Caco-2 (cell line): ENCODE results near the gene HTR4. TPM values are rescaled to one million over a fixed set of nuclear protein-coding genes. Genes with fewer than 3 reads are reported as not detected.

Experiments used
- BruUV-seq: library from RNA; stranded (reverse); fragments of 400-500 nt; replicated peaks from 2 replicates; lab custom pipeline; 2021; lab: Mats Ljungman, UMichigan
- CTCF ChIA-PET: fragments of 300-600 bp; sonication (Branson Sonifier 250); formaldehyde crosslinking; loops from one replicate; lab custom pipeline; 2022; ENCODE audit warnings: antibody characterized with exemption; lab: Charles Lee
- POLR2A ChIA-PET: fragments of 300-600 bp; sonication (Branson Sonifier 250); formaldehyde crosslinking; loops from one replicate; lab custom pipeline; 2022; ENCODE audit warnings: antibody characterized with exemption; lab: Charles Lee
- DNase-seq, 2 experiments: peaks; one replicate each; pipeline versions ENCODE4 v3.0.0 to v3.0.0-alpha.2; 2020 to 2022
- H3K27me3 ChIP-seq: replicated peaks from 2 replicates; pipeline ENCODE4 v1.6.0; 2011; ENCODE audit warnings: low read length; ENCODE audit not compliant: control insufficient read depth, insufficient read depth
- H3K36me3 ChIP-seq: 2 replicates; pipeline ENCODE4 v1.5.1; 2011; ENCODE audit warnings: low read length; ENCODE audit not compliant: control insufficient read depth, insufficient read depth
- H3K4me1 ChIP-seq: fragments of 250-450 bp; sonication (Bioruptor Pico); 2 replicates; pipeline ENCODE4 v1.5.1; 2020; ENCODE audit warnings: mild to moderate bottlenecking
- H3K4me3 ChIP-seq: 2 replicates; pipeline ENCODE4 v1.5.1; 2011; ENCODE audit warnings: low read depth, mild to moderate bottlenecking, control low read depth, low read length
- H3K9me3 ChIP-seq: fragments of 250-450 bp; sonication (Bioruptor Pico); 2 replicates; pipeline ENCODE4 v1.5.1; 2020; ENCODE audit warnings: mild to moderate bottlenecking, moderate library complexity
- H3K27ac Mint-ChIP-seq: one replicate; pipeline ENCODE4 v1.8.0; 2022; ENCODE audit warnings: mixed read lengths; ENCODE audit not compliant: unreplicated experiment
- H3K27me3 Mint-ChIP-seq: one replicate; pipeline ENCODE4 v1.8.0; 2022; ENCODE audit warnings: mixed read lengths; ENCODE audit not compliant: insufficient read depth, unreplicated experiment
- H3K36me3 Mint-ChIP-seq: one replicate; pipeline ENCODE4 v1.8.0; 2022; ENCODE audit warnings: mild to moderate bottlenecking, mixed read lengths; ENCODE audit not compliant: insufficient read depth, unreplicated experiment
- H3K4me1 Mint-ChIP-seq: one replicate; pipeline ENCODE4 v1.8.0; 2022; ENCODE audit warnings: low read depth, mixed read lengths; ENCODE audit not compliant: unreplicated experiment
- H3K4me3 Mint-ChIP-seq: one replicate; pipeline ENCODE4 v1.8.0; 2022; ENCODE audit warnings: mild to moderate bottlenecking, moderate library complexity, mixed read lengths; ENCODE audit not compliant: unreplicated experiment
- H3K9me3 Mint-ChIP-seq: one replicate; pipeline ENCODE4 v1.8.0; 2022; ENCODE audit warnings: mixed read lengths; ENCODE audit not compliant: unreplicated experiment
- intact Hi-C: fragments of 100-400 bp; cut with micrococcal nuclease; formaldehyde crosslinking; loops from one replicate; pipeline ENCODE4 v1.10.0; 2022; ENCODE audit not compliant: unreplicated experiment
- total RNA-seq: library from RNA; stranded (reverse); gene quantifications from 2 replicates; pipeline ENCODE4 v1.2.3, GENCODE V29; 2022
- TF ChIP-seq, protein P1 (sequence below), 2 experiments: fragments of 200-600 bp in 1 of 2; IDR thresholded peaks; 1 replicate in 1 of 2; 2 replicates in 1 of 2; pipeline versions ENCODE4 v1.5.1 to v1.8.0; 2011 to 2022; ENCODE audit warnings: antibody characterized with exemption in 1 of 2, control low read depth in 1 of 2, inconsistent platforms in 1 of 2, low read depth in 1 of 2, low read length in 1 of 2, mild to moderate bottlenecking in 1 of 2, moderate library complexity in 1 of 2; ENCODE audit not compliant: insufficient read depth in 1 of 2, severe bottlenecking in 1 of 2, unreplicated experiment in 1 of 2

Gene HTR4
- total RNA-seq, 1 experiment from 2014 or later: not detected

DNA sequence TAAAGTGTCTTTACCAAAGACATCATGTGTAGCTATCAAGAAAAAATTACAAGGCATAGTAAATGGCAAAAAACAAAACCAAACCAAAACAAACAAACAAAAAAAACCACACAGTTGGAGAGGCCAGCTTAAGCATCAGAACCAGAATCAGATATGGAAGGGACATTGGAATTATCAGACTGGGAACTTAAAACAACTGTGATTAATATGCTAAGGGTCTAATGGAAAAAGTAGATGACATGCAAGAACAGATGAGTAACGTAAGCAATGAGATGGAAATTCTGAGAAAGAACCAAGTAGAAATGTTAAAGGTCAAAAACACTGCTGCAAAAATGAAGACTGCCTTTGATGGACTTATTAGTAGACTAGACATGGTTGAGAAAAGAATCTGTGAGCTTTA, 194.7 kb downstream of the HTR4 start:
- Mint-ChIP-seq H3K36me3 (no peaks in the 10 kb centered on the region), H3K4me1 (no peaks in the 10 kb centered on the region), H3K27ac (no peak overlapping the region), H3K27me3 (peaks cover 19% of the 10 kb centered on the region), H3K4me3 (no peak overlapping the region), H3K9me3 (no peaks in the 10 kb centered on the region)
- Histone ChIP-seq H3K36me3 (no peaks in the 10 kb centered on the region), H3K4me3 (no peak overlapping the region), H3K9me3 (0 out of 2 replicates have a peak, but pooled peaks cover 3% of the 10 kb centered on the region), H3K4me1 (no peaks in the 10 kb centered on the region), H3K27me3 (no peaks in the 10 kb centered on the region)
- ChIA-PET CTCF (interaction anchor here (0.6 kb wide), 1 partner anchor 272 kb away, joined by 4 read pairs; no protein-coding TSS in a partner anchor), POLR2A (no interaction called here)
- BruUV-seq: no TSS peak
- TF ChIP-seq, protein P1, sequence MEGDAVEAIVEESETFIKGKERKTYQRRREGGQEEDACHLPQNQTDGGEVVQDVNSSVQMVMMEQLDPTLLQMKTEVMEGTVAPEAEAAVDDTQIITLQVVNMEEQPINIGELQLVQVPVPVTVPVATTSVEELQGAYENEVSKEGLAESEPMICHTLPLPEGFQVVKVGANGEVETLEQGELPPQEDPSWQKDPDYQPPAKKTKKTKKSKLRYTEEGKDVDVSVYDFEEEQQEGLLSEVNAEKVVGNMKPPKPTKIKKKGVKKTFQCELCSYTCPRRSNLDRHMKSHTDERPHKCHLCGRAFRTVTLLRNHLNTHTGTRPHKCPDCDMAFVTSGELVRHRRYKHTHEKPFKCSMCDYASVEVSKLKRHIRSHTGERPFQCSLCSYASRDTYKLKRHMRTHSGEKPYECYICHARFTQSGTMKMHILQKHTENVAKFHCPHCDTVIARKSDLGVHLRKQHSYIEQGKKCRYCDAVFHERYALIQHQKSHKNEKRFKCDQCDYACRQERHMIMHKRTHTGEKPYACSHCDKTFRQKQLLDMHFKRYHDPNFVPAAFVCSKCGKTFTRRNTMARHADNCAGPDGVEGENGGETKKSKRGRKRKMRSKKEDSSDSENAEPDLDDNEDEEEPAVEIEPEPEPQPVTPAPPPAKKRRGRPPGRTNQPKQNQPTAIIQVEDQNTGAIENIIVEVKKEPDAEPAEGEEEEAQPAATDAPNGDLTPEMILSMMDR (IDR thresholded peaks at IDR 0.05; ENCODE audit: insufficient read depth in 1 of 2, low read depth in 1 of 2, low read length in 1 of 2, severe bottlenecking in 1 of 2, unreplicated experiment in 1 of 2): no peak
- DNase-seq: no peak
- intact Hi-C loops: no loop called here

DNA sequence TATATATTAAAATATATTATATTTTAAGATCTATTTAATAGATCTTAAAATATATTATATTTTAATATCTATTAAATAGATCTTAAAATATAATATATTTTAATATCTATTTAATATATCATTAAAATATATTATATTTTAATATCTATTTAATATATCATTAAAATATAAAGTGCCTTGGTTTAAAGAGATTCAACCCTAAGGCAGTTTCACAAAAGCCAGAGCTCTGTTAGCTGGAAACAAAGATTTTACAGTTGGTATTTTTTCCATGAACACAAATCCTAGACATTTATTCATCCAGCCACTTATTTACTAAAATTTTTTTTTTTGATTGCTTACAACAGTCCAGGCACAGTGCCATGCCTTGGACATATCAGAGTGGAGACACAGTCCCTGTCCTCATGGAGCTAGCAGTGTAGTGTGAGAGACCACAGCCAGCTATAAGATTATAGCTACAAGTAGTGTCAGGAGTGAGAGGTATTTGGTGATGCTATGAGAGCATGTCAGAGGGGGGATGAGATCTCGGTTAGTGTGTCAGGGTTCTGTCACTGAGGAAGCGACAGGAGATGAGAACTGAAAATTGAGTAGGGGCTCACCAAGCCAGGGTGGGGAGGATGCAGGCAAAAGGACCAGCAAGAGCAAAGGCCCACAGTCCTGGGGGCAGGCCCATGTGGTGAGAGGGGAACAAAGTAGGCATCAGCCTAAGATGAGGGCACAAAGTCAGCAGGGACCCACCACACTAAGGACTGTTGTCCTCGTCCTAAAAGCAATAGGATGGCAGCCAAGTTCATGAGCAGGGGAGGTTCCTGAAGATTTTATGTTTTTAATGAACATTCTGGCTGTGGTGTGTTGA, 196.1 kb downstream of the HTR4 start:
- ChIA-PET POLR2A (interaction anchor here (0.6 kb wide), 1 partner anchor 11 kb away, joined by 3 read pairs; no protein-coding TSS in a partner anchor), CTCF (no interaction called here)
- Mint-ChIP-seq H3K9me3 (no peaks in the 10 kb centered on the region), H3K27me3 (peaks cover 15% of the 10 kb centered on the region), H3K4me3 (no peak overlapping the region), H3K4me1 (no peaks in the 10 kb centered on the region), H3K27ac (no peak overlapping the region), H3K36me3 (no peaks in the 10 kb centered on the region)
- Histone ChIP-seq H3K9me3 (0 out of 2 replicates have a peak, but pooled peaks cover 3% of the 10 kb centered on the region), H3K27me3 (no peaks in the 10 kb centered on the region), H3K4me1 (no peaks in the 10 kb centered on the region), H3K36me3 (no peaks in the 10 kb centered on the region), H3K4me3 (no peak overlapping the region)
- no TSS peak for BruUV-seq
- no peak for DNase-seq
- TF ChIP-seq, protein P1 (IDR thresholded peaks at IDR 0.05; ENCODE audit: insufficient read depth in 1 of 2, low read depth in 1 of 2, low read length in 1 of 2, severe bottlenecking in 1 of 2, unreplicated experiment in 1 of 2): no peak
- intact Hi-C loops: no loop called here

DNA sequence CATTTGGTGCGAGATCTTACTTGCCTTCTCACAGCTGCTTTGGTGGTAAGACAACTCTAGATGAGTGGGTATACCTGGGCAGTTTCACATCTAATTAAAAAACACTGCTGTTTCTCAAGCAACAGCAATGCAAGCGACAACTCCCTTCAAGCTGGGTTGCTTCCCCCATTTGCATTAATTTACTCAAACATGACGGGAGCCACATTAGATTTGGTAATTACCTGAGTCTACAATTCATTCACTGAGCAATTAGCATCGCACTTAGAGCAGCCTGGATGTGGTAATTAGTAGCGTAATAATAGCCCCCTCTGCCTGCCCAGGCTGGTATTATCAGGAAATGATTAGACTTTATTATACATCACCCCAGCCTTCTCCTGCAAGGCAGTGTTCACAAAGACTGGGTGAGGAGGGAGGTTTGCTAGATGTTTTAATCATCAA, 197.1 kb downstream of the HTR4 start:
- Histone ChIP-seq H3K27me3 (no peaks in the 10 kb centered on the region), H3K9me3 (0 out of 2 replicates have a peak, but pooled peaks cover 3% of the 10 kb centered on the region), H3K4me3 (no peak overlapping the region), H3K36me3 (no peaks in the 10 kb centered on the region), H3K4me1 (no peaks in the 10 kb centered on the region)
- no peaks in the 10 kb centered on the region for H3K36me3 Mint-ChIP-seq
- DNase-seq: peak in 1 of 2 experiments; percentile 22
- no peaks in the 10 kb centered on the region for H3K9me3 Mint-ChIP-seq
- ChIA-PET CTCF (interaction anchor here (2.3 kb wide), 1 partner anchor 274 kb away, joined by 6 read pairs; no protein-coding TSS in a partner anchor), POLR2A (no interaction called here)
- TF ChIP-seq, protein P1 (IDR thresholded peaks at IDR 0.05; ENCODE audit: insufficient read depth in 1 of 2, low read depth in 1 of 2, low read length in 1 of 2, severe bottlenecking in 1 of 2, unreplicated experiment in 1 of 2): peak; percentile 39 to 46
- H3K27me3 Mint-ChIP-seq: peaks cover 15% of the 10 kb centered on the region
- H3K4me1 Mint-ChIP-seq: no peaks in the 10 kb centered on the region
- no peak overlapping the region for H3K4me3 Mint-ChIP-seq
- BruUV-seq: no TSS peak
- no peak overlapping the region for H3K27ac Mint-ChIP-seq
- intact Hi-C loops: no loop called here
